WTC11 (cell line): ENCODE data around the gene TNK1.

Experiments
- CTCF ChIP-seq: fragments of 200-600 bp; IDR thresholded peaks from 2 replicates; pipeline ENCODE4 v1.8.0; 2022; ENCODE audit warnings: antibody characterized with exemption
- E2F4 ChIP-seq: sonication (generic); formaldehyde crosslinking; IDR thresholded peaks from 2 replicates; pipeline ENCODE4 v1.8.1; 2022; ENCODE audit warnings: low read depth, mild to moderate bottlenecking, moderate library complexity, missing genetic modification reagents, borderline replicate concordance
- KAT7 ChIP-seq: sonication (generic); formaldehyde crosslinking; IDR thresholded peaks from 2 replicates; pipeline ENCODE4 v1.8.1; 2023; ENCODE audit warnings: missing genetic modification reagents, mild to moderate bottlenecking, borderline replicate concordance

DNA sequence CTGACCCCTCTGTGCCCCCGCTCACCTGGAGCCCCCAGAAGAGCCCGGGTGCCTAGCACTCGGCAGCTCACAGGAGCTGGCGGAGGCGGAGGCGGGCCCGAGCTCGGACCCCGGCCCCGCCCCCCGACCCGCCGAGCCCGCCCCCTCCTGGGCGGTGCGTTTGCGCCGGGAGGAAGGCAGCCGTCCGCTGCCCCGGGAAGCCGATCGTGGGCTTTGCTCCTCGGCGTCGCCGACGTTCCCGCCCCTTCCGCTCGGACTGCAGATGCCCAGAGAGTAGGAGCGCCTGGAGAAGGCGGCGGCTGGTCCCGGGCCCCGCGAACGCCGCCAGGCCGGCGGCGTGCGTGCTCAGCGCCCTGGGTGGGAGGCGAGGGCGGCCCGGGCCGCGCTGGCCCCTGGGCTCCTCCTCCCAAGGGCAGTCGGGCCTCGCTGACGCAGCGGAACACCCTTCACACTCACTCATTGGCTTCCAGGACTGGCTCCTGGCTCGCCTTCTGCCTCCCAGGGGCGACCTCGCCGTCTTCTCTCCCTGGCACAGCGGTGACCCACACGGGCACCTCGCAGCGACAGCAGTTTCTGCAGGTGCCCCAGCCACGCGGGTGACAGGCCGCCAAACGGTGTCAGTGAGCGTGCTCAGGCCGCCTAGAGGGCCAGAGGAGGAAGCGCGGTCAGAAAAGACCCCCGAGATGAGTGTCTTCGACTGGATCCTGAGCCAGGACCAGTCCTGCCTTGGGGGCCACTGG, 13.7 kb downstream of the TNK1 start, which contains the start of gene PLSCR3:
- TF ChIP-seq CTCF (no peak), E2F4 (CRISPR knock-in tag) (no peak), KAT7 (no peak)
